GM12875 (cell line): ENCODE data around the gene ARFGAP3.

Experiments used
- H3K4me3 ChIP-seq: one replicate; pipeline ENCODE4 v1.5.1; 2011; ENCODE audit warnings: low read depth, low read length, control low read depth
- TF ChIP-seq, protein P1 (sequence below): IDR thresholded peaks from 2 replicates; pipeline ENCODE4 v1.5.1; 2011; ENCODE audit warnings: low read depth, mild to moderate bottlenecking, control low read depth, inconsistent platforms, low read length, moderate library complexity, borderline replicate concordance; ENCODE audit not compliant: insufficient read depth

The ARFGAP3 gene

GRCh38 chr22:42878561-42879305 is 21.7 kb upstream of the ARFGAP3 start:
- TF ChIP-seq, protein P1, sequence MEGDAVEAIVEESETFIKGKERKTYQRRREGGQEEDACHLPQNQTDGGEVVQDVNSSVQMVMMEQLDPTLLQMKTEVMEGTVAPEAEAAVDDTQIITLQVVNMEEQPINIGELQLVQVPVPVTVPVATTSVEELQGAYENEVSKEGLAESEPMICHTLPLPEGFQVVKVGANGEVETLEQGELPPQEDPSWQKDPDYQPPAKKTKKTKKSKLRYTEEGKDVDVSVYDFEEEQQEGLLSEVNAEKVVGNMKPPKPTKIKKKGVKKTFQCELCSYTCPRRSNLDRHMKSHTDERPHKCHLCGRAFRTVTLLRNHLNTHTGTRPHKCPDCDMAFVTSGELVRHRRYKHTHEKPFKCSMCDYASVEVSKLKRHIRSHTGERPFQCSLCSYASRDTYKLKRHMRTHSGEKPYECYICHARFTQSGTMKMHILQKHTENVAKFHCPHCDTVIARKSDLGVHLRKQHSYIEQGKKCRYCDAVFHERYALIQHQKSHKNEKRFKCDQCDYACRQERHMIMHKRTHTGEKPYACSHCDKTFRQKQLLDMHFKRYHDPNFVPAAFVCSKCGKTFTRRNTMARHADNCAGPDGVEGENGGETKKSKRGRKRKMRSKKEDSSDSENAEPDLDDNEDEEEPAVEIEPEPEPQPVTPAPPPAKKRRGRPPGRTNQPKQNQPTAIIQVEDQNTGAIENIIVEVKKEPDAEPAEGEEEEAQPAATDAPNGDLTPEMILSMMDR = no peak
- H3K4me3 ChIP-seq = no peak overlapping the region

- H3K4me3 ChIP-seq = no peak overlapping the region
- TF ChIP-seq, protein P1 = no peak
Measured at GRCh38 chr22:42877597-42878340, 20.7 kb upstream of the ARFGAP3 start.

DNA sequence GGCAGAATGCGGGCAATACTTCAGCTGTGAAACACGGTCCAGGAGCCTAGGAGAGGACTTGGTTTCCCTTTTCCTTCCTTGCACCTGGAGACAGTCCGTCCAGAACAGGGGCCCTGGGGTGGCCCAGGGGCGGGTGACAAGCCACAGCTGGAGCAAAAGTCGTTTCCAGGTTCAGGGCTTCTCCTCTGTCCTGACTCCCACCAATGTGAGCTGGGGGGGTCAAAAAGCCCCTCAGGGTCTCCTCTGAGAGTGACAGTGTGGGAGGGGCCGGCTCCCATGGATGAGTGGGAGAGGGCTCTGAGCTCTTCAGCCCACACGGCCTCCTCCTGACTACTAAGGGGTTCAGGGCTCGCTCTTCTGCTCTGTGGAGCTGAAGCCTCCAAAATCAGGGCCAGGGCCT is 20.1 kb upstream of the ARFGAP3 start:
- TF ChIP-seq, protein P1 = no peak
- H3K4me3 ChIP-seq = no peak overlapping the region

GRCh38 chr22:42876041-42876440 is 19.0 kb upstream of the ARFGAP3 start:
- TF ChIP-seq, protein P1 = no peak
- H3K4me3 ChIP-seq = no peak overlapping the region

GRCh38 chr22:42874010-42874409 is 16.9 kb upstream of the ARFGAP3 start:
- no peak overlapping the region for H3K4me3 ChIP-seq
- TF ChIP-seq, protein P1 = no peak

- no peak overlapping the region for H3K4me3 ChIP-seq
- TF ChIP-seq, protein P1 = no peak
Measured at GRCh38 chr22:42873356-42873755, 16.3 kb upstream of the ARFGAP3 start.

DNA sequence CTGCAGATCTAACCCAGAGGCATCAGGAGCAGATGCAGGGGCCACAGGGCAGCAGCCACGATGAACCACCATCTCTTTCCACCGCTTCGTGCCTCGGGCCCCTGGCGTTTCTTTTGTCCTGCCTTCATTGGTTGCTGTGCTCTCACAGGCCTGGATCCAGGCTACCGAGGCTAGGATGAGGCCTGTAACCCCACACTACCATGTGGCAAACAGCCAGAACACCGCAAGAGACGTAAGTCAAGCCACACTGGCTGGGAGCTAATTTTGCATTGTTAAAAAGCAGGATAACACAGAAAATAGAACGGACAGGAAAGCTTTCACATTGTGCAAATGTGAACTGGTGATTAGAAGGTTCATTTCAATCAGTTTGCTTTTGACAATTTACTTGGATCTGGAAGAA is 15.7 kb upstream of the ARFGAP3 start:
- H3K4me3 ChIP-seq = no peak overlapping the region
- TF ChIP-seq, protein P1 = no peak
